ENCODE data around the gene TACC3. TPM values are rescaled to one million over a fixed set of nuclear protein-coding genes. Genes with fewer than 3 reads are reported as not detected.

Gene TACC3
- total RNA-seq, 1 experiment from 2014 or later = 156 TPM

DNA sequence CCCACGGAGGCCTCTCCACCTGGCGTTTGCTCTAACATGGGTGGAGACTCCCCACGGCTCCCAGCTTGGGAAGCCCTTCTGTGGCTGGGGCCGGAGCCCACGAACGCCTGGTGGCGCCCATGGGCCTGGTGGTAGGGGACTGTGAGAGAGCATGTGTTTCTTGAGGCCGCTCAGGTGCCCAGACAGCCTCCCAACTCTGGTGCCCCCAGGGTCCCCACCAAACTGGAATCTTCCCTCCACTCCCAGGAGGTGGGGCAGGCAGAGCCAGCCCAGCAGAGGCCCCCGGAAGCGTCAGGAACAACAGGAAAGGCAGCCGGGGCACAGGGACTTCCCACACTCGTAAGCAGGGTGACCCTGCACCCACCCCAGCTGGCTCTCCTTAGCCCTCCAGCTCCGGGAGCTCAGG lies 38.5 kb downstream of the TACC3 start:
- Histone ChIP-seq H2BK120ac (ENCODE audit: low read depth, low read length, poor library complexity, severe bottlenecking) (no peak overlapping the region), H3K23me2 (ENCODE audit: insufficient read length, low read depth, low read length, poor library complexity, severe bottlenecking) (no peaks in the 10 kb centered on the region), H2BK12ac (ENCODE audit: insufficient read length, low read depth, low read length) (no peak overlapping the region), H3K79me1 (ENCODE audit: insufficient read depth, low read depth, low read length, poor library complexity, severe bottlenecking) (no peaks in the 10 kb centered on the region), H2BK5ac (ENCODE audit: insufficient read length, low read length) (no peak overlapping the region), H3K4me1 (ENCODE audit: insufficient read depth, low read length) (no peaks in the 10 kb centered on the region), H3K56ac (ENCODE audit: insufficient read length, low read depth, low read length) (no peak overlapping the region), H4K5ac (ENCODE audit: insufficient read length, low read depth, low read length) (no peak overlapping the region), H3K27ac (ENCODE audit: insufficient read length, low read depth, low read length) (no peak overlapping the region), H4K8ac (replicated peaks; ENCODE audit: insufficient read length, low read depth, low read length) (no peak overlapping the region), H3K18ac (ENCODE audit: insufficient read length, low read depth, low read length) (no peak overlapping the region), H2BK20ac (ENCODE audit: low read depth, low read length, poor library complexity, severe bottlenecking) (no peak overlapping the region), H3K14ac (ENCODE audit: insufficient read depth, low read length) (no peak overlapping the region; the same call in 1 of the 2 replicates), H3K27me3 (ENCODE audit: insufficient read depth, low read length) (no peaks in the 10 kb centered on the region), H3K9me3 (ENCODE audit: control insufficient read depth, low read depth, low read length) (no peaks in the 10 kb centered on the region), H3K23ac (ENCODE audit: insufficient read length, low read depth, low read length) (no peak overlapping the region), H3K9ac (ENCODE audit: extremely low read depth, insufficient read length, low read length) (no peak overlapping the region), H4K20me1 (ENCODE audit: control insufficient read depth, insufficient read depth, insufficient read length) (no peaks in the 10 kb centered on the region), H3K4me2 (ENCODE audit: insufficient read depth, insufficient read length, low read length) (no peak overlapping the region), H2AK5ac (ENCODE audit: insufficient read length, low read length) (no peak overlapping the region), H3K4ac (ENCODE audit: low read depth, low read length) (no peak overlapping the region), H2BK15ac (ENCODE audit: low read depth, low read length) (0 out of 2 replicates have a peak overlapping the region, but pooled peaks have one; percentile 76), H3T11ph (ENCODE audit: low read length) (no peak overlapping the region), H2AFZ (ENCODE audit: low read length) (no peak overlapping the region), H3K79me2 (ENCODE audit: insufficient read depth, low read length) (no peaks in the 10 kb centered on the region), H4K91ac (ENCODE audit: insufficient read length, low read depth, low read length) (no peak overlapping the region)
- peaks cover 1% of the 10 kb centered on the region for H3K27me3 Mint-ChIP-seq (ENCODE audit: low read depth)
- WGBS (ENCODE audit: extremely low coverage, insufficient read length, low lambda C conversion rate) = no CpG with 5 or more reads among the region's 13 CpGs
- no peaks in the 10 kb centered on the region for H3K36me3 Mint-ChIP-seq (ENCODE audit: insufficient read depth in 1 of 3, low read depth in 3 of 3)
- H3K4me3 Mint-ChIP-seq = no peak overlapping the region
- no peak for DNase-seq
- peaks cover 8 to 24% of the 10 kb centered on the region in 2 experiments for H3K4me1 Mint-ChIP-seq
- H3K9me3 Mint-ChIP-seq = no peaks in the 10 kb centered on the region
- TF ChIP-seq, protein P1, sequence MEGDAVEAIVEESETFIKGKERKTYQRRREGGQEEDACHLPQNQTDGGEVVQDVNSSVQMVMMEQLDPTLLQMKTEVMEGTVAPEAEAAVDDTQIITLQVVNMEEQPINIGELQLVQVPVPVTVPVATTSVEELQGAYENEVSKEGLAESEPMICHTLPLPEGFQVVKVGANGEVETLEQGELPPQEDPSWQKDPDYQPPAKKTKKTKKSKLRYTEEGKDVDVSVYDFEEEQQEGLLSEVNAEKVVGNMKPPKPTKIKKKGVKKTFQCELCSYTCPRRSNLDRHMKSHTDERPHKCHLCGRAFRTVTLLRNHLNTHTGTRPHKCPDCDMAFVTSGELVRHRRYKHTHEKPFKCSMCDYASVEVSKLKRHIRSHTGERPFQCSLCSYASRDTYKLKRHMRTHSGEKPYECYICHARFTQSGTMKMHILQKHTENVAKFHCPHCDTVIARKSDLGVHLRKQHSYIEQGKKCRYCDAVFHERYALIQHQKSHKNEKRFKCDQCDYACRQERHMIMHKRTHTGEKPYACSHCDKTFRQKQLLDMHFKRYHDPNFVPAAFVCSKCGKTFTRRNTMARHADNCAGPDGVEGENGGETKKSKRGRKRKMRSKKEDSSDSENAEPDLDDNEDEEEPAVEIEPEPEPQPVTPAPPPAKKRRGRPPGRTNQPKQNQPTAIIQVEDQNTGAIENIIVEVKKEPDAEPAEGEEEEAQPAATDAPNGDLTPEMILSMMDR (conservative IDR thresholded peaks at IDR 0.05) = 0 out of 3 replicates have a peak, but pooled peaks have one; percentile 16
- no peak overlapping the region for H3K27ac Mint-ChIP-seq
